Ovary (tissue), 3 donors: Measurements from ENCODE around the gene GMEB2.

ENCODE experiments used
- CTCF ChIP-seq, 3 donors: fragments of 450-650 bp in 2 of 3; fragments of 200-600 bp in 1 of 3; IDR thresholded peaks; one replicate each; pipeline versions ENCODE4 v1.5.1 to v1.8.0; 2016 to 2022; ENCODE audit warnings: antibody characterized with exemption in 3 of 3, mild to moderate bottlenecking in 1 of 3
- EP300 ChIP-seq: sonication (generic); formaldehyde crosslinking; IDR thresholded peaks from one replicate; pipeline ENCODE4 v1.6.1; 2017; ENCODE audit warnings: antibody characterized with exemption
- POLR2A ChIP-seq: fragments of 450-650 bp; IDR thresholded peaks from one replicate; pipeline ENCODE4 v1.6.1; 2017; ENCODE audit warnings: antibody characterized with exemption, mild to moderate bottlenecking, moderate library complexity
- donor health status: DM: no; HTN: no; CAD: no.

GRCh38 chr20:63655249-63655648 is 28.3 kb upstream of the GMEB2 start:
- TF ChIP-seq CTCF (IDR thresholded peaks at IDR 0.05), result no peak
- TF ChIP-seq EP300, result no peak
- no peak for TF ChIP-seq POLR2A
